A673 (cell line): ENCODE data around the gene FAM120B.

ENCODE experiments used
- CTCF ChIP-seq: fragments of 300-800, 200-600 bp; sonication (generic); conservative IDR thresholded peaks from 2 replicates; pipeline ENCODE4 v1.5.1; 2017; ENCODE audit warnings: low read depth, mild to moderate bottlenecking, antibody characterized with exemption, low read length, moderate library complexity, mixed read lengths
- EZH2 ChIP-seq: fragments of 200-600 bp; sonication (generic); IDR thresholded peaks from 2 replicates; pipeline ENCODE4 v1.6.1; 2017; ENCODE audit warnings: borderline replicate concordance, low read depth, mild to moderate bottlenecking, mixed read lengths, antibody characterized with exemption, low read length; ENCODE audit not compliant: poor library complexity, severe bottlenecking

GRCh38 chr6:170416303-170416702 is 109.7 kb downstream of the FAM120B start:
- TF ChIP-seq CTCF (no peak), EZH2 (no peak)
